Stimulated activated CD8-positive, alpha-beta memory T cell treated with anti-CD3 and anti-CD28 coated beads, Interleukin-4, amount 100 ng/mL, for 4 hours (primary cell): Measurements from ENCODE around the gene TBKBP1.

Experiments
- DNase-seq, 2 donors: peaks; one replicate each; pipeline ENCODE4 v3.0.0-alpha.2; 2020; ENCODE audit warnings: low read depth in 2 of 2, low spot score in 1 of 2

Gene TBKBP1

DNA sequence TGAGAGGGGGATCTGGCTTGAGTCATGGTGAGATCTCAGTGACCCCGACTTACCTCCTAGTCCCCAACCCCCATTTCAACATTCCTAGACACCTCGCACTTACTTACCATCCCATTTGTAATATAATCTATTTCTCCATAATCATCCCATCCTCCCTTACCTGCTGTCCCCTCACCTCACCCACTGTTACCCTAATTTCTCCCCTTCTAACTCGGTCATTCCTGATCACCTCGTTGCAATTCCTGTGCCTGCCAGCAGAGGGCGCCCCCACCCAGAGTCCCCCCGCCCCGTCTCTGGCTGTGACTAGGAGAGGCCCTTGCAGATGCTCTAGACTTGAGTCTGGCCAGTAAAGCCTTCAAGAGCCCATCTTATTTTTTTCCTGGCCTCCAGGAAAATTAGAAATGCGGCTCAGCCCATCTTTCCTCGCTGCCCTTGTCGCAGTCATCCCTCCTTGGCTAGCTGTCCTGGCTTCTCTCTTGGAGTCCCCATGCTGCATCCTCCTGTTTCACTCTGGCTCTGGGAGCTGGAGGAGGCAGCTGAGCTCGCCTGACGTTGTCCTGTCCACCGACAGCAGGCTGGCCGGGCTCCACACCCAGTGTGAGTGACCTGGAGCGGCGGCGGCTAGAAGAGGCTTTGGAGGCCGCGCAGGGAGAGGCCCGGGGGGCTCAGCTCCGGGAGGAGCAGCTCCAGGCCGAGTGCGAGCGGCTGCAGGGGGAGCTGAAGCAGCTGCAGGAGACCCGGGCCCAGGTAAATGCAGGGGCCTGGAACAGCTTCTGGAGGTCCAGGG is 5.0 kb downstream of the TBKBP1 start:
- DNase-seq: peak; percentile 69 to 83

DNA sequence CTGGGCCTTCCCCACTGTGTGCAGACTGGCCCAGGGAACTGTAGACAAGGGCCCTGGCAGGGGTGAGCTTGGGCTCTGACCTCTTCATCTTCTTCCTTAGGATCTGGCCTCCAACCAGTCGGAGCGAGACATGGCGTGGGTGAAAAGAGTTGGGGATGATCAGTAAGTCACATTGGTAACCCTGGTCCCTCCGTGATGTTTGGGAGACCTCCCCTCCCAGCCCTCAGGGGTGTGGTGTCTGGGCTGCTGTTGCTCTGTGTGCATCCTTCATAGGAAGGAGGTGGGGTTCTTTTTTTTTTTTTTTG is 5.5 kb downstream of the TBKBP1 start:
- DNase-seq: no peak

DNA sequence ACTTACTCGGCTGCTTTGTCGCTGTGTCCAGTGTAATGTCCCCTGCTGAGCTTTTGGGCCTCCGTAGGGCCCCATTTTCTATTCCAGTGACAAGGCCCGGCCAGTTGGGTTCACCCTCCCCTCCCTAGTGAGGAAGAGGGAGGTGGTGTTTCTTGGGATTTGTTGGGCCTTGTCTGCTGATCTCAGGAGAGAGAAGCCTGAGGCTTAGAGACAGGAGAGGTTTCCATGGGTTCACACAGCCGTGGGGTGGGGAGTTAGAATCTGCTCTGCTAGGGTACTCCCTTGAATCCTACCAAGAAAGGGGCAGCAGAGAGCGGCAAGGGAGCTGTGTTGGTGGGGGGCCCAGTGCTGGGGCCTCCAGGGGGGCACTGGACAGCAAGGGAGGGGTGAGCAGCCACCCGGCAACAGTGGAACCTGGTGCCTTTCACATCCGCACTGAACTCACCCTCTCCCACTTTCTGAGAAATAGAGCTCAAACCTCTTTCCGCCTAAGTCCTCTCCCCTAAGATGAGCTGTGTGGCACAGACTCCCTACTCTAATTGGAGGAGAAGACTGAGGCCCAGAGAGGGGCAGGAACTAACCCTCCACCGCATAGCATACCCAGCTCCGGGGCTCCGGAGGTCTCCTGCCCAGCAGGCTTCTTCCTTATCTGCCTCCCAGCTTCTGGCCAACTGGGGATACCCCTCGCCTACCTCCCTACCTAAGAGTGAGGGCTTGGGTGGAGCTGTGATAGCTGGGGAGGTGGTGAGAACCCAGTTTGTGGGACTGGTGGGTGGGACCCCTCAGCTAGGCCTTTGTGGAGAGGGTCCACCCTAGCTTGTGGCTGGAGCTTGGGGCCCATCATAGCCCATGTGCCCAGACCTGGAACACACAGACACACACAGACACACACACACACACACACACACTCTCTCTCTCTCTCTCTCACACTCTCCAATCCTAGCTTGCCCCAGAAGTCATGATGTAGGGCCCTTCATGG is 6.8 kb downstream of the TBKBP1 start:
- DNase-seq: no peak

DNA sequence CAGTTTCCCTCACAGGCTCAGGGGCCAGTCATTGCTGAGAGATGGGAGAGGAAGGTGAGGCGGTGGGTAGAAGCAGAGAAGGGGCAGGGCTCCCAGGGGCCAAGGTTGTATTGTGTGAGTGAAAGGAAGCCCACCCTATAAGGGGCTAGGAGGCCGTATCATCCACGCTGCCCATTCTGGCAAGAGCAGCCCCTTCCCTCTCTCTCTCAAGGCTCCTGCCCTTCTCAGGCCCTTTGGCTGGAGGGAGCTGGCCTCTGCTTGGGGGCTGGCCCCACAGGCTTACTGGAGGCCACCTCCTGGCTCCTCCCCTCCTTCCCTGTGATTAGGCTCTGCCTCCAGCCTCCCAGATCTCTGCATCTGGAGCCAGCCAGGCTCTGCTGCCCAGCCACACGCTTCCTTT is 7.6 kb downstream of the TBKBP1 start:
- DNase-seq: no peak

DNA sequence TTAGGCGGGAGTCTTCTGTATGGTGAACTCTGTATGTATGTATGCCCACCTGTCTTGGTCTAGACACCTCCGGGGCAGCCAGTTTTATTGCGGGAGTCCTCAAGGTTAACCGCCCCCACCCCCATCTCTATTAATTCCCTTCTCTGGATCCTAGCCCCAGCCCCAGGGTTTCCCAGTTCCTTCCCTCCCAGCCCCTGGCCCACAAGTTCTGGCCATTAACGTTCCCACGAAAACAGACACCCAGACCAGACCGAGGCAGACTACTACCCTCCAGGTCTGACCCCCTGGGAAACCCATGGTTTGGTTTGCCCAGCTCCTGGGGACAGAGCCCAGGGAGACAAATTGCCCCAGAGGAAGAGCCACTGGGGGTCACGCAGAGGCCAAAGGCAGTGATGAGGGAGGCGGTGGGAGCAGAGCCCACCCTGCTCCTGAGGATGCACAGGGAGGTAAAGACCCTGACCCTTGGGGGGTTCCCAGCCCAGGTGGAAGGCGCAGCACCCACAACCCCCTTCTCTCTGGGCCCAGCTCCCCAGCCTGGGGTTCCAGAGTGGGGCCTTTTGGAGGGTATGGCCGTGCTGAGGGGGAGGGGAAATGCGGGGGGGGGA is 8.5 kb downstream of the TBKBP1 start:
- no peak for DNase-seq

DNA sequence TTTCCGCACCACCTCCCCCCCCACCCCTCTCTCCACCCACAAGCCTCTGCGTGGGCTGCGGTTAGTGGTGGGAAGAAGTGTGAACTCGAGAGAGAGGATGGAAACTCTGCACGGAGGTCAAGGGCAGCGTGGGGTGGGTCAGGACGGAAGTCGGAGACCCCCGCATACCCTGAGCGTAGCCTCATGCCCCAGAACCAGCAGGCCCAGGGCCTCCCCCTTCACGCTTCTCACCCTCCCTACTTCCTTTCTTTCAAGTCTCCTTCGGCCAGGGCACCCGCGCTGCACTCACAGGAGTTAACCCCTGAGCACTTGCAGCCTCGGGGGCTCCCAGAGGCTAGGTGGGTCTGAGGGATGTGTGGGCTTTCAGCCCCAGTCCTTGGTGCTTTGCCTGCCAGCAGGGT is 9.2 kb downstream of the TBKBP1 start:
- DNase-seq: peak; percentile 61 to 68

DNA sequence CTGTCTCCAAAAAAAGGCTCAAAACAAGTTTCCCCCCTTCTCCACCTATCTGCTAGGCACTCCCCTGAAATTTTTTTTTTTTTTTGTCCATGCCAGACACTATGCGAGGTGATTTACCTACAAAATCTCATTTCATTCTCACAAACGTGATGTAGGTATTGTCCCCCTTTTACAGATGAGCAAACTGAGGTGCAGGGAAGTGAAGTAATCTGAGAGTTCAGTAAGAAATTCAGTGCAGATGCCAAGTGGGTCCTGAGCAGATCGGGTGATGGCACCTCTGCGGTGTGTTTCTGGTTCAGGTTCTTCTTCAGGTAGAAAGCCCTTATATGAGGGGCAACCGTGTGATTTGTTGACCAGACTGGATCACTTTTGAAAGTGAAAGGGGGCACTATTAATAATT is 9.7 kb downstream of the TBKBP1 start:
- no peak for DNase-seq

DNA sequence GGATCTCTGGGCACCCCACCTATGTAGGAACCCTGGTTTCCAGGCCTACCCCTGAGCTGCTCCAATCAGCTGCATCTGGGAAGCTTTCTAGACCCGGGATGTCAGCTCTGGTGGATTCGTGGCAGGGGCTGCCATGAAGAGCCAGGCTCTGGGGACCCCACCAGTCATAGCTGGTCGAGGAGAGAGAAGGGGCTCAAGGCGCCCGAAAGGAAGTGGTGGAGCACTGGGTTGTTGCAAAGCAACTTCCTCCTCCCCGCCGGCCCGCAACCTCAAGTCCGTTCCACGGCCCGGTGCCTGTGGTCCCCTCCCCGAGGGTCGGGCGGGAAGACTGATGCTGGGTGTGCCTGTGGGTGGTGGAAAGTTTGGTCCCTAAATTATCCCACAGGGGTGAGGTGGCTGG is 10.2 kb downstream of the TBKBP1 start:
- no peak for DNase-seq

DNA sequence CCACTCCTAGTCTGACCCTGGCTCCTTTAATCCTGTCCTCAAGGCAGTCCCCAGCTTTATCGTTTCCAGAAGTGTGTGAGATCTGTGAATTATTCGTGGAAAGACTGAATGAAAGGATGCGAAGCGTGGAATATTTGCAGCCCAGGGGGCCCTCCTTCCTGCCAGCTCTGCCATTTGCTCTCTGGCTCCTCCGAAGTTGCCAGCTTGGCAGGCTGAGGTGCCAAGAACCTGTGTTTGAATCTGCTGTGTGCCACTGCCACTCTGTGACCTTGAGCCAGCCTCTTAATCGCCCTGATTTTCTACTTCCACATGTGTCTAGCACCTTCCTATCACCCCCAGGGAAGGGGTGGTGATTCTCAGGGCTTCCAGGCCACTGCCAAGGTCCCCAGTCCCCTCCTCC is 10.8 kb downstream of the TBKBP1 start:
- DNase-seq: no peak

DNA sequence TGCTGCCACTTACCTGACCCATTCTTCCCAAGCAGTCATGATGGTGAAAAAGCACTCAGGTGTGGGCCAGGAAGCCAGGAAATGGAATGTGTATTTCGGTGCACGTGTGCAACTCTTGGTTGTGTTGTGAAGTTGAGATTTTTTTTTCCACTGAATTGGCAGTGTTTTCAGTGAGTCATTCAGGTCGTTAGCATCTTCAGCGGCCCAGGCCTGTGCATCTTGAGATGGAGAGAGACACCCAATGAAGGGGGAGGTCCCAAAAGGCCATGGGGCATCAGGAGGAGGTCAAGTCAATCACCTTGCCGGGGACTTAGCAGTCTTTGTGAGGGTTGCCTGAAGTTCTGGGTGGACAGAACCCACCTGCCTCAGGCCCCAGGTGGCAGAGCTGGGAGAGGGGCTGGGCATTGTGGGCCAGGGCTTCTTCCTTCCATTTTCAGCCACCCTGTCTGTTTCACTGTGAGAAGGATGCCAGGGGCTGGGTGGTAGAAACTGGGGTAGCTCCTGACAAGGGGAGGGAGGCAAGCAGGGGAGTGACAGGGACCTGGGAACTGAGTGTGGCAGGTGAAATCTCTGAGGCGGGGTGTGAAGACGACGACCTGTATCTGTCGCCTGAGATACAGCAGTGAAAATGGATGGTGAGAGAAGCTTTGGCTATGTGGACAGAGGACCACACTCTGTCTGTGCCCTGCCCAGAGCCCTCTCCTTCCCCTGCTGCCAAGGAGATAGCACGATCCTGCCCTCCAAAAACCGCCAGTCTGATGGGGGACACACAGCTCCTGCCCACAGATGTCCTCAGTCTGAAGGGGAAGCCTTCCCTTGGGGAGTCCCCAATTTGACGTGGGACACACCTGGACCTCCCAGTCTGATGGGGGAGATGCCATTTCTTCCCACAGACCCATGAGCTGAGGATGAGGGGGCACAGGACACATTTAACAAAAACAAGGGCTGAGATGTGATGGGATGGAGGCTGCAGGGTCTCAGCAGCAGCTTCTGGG is 11.9 kb downstream of the TBKBP1 start:
- DNase-seq: no peak

DNA sequence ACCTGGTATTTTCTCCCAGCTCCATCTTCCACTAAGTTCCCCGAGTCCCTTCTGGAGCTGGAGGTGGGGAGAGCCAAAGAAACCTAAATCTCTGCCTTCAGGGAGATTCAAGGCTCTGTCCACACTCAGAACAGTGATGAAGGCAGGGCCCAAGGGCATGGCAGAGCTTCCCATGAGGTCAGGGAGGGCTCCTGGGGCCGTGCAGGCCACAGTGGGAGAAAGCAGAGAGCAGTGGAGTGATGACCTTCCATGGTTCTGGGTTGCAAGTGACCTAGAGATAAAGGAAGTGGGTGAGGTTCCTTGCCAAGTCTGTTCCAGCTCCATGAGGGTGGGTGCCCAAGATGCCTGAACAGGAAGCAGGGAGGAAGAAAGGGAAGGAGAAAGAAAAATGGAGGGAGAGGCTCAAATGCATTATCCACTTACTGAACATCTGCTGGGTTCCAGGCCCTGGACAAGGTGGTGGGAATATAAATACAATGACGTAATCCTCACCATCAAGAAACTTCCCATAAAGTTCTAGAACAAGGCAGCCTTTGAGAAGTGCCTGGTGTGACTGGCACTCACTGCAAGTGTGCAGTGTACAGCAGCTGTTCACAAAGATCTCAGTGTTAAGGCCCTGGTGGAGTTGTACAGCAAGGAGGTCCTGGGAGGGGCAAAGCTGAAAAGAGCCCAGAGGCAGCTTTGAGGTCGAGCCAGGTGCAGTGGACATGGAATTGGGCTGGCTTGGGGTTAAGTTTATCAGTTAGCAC is 13.3 kb downstream of the TBKBP1 start:
- DNase-seq: no peak

DNA sequence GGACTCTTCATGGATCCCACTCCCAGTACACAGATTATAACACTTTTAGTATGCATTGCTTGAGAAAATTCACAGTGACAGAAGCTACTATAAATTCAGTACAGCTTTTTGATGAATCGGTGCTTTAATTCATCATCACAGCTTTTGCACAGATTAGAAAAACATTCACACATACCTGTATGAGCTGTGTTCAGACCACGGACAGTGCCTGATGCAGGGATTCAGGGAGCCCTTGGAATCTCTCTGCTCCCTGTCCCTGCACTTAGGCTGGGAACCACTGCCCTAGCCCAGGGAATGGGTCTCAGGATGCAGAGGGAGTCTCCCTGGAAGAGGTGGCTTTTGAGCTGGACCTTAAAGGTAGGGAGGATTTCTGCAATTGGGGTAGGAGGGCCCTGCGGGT is 13.9 kb downstream of the TBKBP1 start:
- no peak for DNase-seq

DNA sequence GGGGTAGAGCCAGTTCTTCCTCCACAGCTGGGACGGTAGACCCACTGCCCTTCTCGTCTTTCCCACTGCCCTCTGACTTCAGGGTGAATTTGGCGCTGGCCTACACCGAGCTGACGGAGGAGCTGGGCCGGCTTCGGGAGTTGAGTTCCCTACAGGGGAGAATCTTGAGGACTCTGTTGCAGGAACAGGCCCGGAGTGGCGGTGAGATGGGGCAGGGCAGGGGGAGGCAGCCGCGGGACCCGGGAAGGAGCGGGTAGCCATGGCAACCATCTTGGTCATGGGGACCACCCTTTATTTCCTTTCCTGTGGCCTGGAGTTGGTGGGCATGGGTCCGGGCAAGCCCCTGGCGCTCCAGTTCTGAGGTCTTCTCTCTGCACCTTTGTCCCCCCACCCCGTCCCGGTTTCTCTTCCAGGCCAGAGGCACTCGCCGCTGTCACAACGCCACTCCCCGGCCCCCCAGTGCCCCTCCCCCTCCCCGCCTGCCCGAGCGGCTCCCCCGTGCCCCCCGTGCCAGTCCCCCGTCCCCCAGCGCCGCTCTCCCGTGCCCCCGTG is 14.4 kb downstream of the TBKBP1 start:
- no peak for DNase-seq

DNA sequence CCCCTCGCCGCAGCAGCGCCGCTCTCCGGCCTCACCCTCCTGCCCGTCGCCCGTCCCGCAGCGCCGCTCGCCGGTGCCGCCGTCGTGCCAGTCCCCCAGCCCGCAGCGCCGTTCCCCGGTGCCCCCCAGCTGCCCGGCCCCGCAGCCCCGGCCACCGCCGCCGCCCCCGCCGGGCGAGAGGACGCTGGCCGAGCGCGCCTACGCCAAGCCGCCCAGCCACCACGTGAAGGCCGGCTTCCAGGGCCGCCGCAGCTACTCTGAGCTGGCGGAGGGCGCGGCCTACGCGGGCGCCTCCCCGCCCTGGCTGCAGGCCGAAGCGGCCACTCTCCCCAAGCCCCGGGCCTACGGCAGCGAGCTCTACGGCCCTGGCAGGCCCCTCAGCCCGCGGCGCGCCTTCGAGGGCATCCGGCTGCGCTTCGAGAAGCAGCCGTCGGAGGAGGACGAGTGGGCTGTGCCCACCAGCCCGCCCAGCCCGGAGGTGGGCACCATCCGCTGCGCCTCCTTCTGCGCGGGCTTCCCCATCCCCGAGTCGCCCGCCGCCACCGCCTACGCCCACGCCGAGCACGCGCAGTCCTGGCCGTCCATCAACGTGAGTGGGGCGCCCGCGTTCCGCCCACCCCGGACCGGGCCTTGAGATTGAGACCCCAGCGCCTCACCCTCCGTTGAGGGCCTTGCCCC is 15.0 kb downstream of the TBKBP1 start:
- no peak for DNase-seq

DNA sequence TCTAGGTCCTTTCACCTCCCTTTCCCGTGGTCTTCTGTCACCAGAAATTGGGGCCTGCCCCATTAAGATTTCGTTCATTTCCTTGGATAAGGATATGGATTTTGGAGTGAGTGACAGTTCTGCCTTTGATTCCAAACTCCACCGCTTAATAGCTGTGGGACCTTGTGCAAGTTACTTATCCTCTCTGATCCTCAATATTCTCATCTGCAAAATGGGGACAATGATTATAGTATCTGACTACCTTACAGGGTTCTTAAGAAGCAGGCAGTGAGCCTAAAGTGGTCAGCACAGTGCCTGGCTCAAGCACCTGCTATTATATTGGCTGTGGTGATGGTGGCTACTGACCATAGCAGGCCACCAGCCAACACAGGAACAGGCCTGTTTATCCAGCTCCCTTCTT is 15.6 kb downstream of the TBKBP1 start:
- DNase-seq: no peak

DNA sequence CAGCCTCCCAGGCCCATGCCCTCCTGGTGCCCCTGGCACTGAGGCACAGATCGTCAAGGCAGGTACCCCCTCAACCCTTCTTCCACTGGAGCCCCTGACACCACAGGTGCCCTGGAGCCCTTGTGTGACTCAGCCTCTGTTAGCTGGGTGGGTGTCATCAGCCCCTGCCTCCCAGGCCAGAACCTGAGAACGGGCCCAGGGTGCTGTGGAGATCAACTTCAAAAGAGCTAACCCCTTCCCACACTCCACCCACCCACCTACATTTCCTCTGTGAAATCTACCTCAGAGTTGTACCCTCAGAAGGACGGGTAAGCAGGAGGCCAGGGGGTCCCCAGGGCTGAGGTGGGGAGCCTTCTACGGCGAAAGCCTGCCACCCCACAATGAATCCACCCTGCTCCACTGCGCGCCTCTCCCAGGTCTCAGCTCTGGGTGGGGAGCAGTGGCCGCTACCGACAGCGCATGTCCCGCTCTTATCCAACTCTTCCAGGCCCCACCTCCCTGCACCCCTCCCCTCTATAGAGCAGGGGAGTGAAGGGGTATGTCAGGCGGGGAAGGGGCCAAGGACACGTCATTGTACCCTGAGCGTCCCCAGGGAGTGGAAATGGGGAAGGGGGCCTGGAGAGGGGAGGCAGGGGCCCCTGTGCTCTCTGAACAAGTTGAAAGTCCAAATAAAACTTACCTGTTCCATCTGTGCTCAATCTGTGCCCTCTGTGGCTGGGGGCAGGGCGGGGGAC is 17.6 kb downstream of the TBKBP1 start:
- DNase-seq: no peak

DNA sequence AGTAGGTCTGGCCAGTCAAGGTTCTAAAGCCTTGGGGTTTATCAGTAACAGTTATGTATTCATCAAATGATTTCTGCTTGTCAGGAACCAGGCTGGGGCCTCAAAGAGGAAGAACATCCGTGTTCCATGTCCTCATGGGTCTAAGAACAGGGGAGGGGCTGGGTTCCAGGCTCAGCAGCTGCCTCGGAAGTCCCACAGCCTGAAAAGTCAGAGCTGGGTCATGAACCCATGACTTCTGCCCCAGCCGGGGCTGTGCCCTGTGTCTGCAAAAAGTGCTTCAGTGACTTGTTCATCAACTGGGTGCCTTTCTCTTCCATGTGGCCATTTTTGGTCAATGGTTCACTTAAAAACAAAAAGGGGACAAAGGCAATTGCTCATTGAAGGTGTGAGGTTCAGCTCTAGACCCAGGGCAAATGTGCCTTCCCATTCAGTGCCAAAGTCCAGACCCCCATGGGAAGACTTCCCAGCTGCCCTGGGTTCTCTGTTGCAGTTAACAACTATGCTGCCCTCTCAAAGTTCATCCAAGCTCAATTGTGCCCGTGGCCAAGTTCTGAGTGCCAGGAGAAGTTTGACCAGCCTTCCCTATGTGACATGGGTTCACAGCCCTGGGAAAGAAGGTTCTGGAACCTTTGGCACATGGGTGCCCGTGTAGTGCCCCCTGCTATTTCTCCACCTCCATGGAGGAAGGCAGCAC is 18.5 kb downstream of the TBKBP1 start:
- no peak for DNase-seq
